22Rv1 (cell line): ENCODE measurements around the gene NOD1.
"Not testable (repeated sequence)": the region's sequence is repeated elsewhere in the genome, so short reads cannot be mapped to it uniquely, and the experiment has no call there.

Experiments used
- H3K27ac ChIP-seq: fragments of 450-650 bp; 2 replicates; pipeline ENCODE4 v1.5.1; 2017
- ZFX ChIP-seq: fragments of 450-650 bp; IDR thresholded peaks from 2 replicates; pipeline ENCODE4 v1.6.1; 2017; ENCODE audit warnings: antibody characterized with exemption, borderline replicate concordance
- TF ChIP-seq, protein P1 (sequence below): fragments of 450-650 bp; IDR thresholded peaks from 2 replicates; pipeline ENCODE4 v1.5.1; 2017; ENCODE audit warnings: mild to moderate bottlenecking

Gene NOD1

DNA sequence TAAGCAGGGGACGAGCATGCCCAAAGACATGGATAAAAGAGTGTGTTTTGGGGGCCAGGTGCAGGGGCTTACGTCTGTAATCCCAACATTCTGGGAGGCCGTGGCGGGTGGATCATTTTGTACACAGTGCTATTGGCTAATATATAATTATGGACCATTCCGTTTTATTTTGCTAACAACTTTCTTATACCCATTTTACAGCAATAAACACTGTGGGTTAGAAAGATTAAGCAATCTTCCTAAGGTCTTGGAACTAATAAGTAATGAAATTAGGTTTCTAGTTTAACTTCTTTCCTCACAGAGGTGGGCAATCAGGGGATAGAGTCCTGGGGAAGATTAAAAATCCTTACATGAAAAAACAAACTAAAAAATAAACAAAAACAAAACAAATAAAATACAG lies 22.7 kb upstream of the NOD1 start:
- no peak for TF ChIP-seq ZFX
- TF ChIP-seq, protein P1, sequence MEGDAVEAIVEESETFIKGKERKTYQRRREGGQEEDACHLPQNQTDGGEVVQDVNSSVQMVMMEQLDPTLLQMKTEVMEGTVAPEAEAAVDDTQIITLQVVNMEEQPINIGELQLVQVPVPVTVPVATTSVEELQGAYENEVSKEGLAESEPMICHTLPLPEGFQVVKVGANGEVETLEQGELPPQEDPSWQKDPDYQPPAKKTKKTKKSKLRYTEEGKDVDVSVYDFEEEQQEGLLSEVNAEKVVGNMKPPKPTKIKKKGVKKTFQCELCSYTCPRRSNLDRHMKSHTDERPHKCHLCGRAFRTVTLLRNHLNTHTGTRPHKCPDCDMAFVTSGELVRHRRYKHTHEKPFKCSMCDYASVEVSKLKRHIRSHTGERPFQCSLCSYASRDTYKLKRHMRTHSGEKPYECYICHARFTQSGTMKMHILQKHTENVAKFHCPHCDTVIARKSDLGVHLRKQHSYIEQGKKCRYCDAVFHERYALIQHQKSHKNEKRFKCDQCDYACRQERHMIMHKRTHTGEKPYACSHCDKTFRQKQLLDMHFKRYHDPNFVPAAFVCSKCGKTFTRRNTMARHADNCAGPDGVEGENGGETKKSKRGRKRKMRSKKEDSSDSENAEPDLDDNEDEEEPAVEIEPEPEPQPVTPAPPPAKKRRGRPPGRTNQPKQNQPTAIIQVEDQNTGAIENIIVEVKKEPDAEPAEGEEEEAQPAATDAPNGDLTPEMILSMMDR = no peak
- no peak overlapping the region for H3K27ac ChIP-seq

DNA sequence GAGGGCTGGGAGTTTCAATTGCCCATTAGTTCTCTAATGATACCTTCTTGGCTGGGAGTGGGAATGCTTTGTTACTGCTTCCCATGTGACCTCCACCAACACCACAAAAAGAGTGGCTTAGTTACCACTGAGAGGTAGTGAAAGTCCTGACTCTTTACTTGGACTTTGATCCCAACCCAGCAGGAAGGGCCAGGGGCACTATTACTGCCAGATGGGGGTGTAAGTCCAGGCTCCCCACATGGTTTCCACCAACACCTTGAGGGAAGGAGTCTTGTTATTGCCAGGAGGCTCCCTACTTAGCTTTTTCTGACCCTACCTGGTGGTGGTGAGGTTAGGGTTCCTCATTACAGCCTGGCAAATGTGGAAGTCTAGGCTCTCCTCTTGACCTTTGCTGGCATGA lies 14.6 kb upstream of the NOD1 start:
- TF ChIP-seq, protein P1 = no peak
- TF ChIP-seq ZFX = no peak
- H3K27ac ChIP-seq = no peak overlapping the region

DNA sequence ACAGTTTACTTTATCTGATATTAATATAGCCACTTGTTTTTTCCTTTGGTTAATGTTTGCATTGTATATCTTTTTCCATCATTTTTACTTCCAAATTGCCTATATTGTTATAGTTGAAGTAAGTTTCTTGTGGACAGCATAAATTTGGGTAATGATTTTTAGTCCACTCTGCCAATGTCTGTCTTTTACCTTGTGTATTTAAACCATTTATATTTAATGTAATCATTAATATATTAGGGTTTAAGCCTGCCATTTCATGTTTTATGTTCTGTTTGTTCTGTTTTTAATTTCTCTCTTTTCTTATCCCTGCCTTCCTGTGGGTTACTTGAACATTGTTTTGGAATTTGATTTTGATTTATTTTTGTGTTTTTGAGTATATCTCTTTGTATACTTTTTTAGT lies 12.8 kb upstream of the NOD1 start:
- TF ChIP-seq ZFX = no peak
- H3K27ac ChIP-seq = no peak overlapping the region

DNA sequence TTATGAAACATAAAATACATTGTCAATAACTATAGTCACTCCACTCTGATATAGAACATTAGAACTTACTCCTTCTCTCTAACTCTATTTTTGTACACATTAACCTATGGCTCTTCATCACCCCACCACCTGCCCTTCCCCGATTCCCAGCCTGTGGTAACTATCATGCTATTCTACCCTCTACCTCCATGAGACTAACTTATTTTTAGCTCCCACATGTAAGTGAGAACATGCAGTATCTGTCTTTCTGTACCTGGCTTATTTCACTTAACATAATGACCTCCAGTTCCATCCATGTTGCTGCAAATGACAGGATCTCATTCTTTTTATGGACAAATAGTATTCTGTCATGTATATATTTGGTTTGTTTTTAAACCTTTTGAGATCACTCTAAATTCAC lies 8.8 kb upstream of the NOD1 start:
- no peak overlapping the region for H3K27ac ChIP-seq
- TF ChIP-seq, protein P1 = no peak
- TF ChIP-seq ZFX = no peak

DNA sequence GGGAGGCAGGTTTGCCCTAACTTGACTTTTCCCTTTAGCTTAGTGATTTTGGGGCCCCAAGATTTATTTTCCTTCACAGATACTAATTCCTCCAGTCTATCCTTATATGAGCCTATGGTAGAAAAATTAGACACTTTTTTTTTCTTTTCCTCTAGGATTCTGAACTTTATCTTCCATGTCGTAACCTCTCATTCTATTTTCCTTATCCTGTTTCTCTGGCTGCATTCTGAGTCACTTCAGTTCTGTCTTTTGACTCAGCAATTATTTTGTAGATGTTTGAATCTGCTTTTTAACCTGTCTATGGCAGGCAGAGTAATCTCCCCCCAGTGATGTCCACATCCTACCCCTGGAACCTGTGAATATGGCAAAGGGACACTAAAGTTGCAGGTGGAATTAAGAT lies 7.1 kb upstream of the NOD1 start:
- TF ChIP-seq, protein P1 = no peak
- TF ChIP-seq ZFX = no peak
- no peak overlapping the region for H3K27ac ChIP-seq

DNA sequence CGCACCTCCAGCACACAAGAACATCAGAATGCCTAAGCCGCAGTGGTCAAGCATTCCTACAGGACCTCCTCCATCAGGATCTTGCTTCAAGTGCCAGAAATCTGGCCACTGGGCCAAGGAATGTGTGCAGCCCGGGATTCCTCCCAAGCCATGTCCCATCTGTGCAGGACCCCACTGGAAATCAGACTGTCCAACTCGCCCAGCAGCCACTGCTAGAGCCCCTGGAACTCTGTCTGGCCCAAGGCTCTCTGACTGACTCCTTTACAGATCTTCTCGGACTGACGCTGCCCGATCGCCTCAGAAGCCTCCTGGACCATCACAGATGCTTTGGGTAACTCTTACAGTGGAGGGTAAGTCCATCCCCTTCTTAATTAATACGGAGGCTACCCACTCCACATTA lies 2.8 kb upstream of the NOD1 start:
- H3K27ac ChIP-seq = not testable (repeated sequence)

DNA sequence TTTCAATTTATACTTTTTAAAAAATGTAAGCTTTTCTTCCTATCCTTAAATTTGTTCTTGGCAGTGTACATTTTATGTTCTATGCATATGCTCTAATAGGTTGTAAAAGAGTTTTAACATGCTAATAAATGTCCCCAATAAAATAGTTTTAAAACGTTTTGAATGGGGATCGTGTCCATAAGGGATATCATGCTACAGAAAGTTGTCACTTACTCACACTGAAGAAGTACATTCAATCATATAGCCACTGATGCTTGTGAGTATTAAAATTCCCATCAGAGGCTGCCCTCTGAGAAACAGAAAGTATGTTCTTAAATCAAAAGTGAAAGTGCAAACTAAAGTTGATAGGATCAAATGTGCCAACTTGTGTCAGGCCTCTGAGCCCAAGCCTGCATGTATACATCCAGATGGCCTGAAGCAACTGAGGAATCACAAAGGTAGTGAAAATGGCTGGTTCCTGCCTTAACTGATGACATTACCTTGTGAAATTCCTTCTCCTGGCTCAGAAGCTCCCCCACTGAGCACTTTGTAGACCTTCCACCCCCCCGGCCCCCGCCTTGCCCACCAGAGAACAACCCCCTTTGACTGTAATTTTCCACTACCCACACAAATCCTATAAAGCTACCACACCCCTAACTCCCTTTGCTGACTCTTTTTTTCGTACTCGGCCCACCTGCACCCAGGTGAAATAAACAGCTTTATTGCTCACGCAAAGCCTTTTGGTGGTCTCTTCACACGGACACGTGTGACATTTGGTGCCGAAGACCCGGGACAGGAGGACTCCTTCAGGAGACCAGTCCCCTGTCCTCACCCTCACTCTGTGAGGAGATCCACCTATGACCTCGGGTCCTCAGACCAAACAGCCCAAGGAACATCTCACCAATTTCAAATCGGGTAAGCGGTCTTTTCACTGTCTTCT lies 877 bp upstream of the NOD1 start:
- H3K27ac ChIP-seq = peak overlapping the region; percentile 54; the same call in 1 of the 2 replicates
- TF ChIP-seq, protein P1 = no peak
- no peak for TF ChIP-seq ZFX

DNA sequence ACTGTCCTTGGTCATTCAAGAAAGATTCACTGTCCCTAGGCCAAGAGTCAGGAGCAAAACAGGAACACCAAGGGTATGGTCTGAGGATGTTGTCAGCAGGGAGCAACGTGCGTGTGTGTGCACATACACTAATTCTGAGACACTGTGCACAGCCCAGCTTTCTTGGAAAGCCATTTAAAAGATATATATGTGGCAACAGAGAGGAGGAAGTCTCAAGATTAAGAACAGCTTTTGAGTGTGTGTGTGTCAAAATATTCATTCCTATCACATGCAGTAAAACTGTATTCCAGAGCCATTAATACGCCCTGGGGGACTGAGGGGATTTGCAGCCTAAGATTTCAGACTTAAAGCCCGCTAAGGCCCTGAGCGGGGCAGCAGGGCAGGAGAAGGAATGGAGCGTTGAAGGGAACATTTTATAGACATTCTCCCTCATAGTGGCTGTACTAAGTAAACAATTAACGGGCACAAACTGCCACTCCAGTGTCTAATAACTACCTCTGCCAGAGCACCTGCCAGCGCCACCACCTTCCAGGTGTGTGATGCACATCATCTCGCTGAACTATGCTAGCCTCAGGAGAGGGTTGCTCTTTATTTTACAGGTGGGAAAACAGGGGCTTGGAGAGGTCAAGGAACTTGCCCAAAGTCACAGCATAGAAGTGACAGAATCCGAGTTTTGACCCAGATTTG lies 2.0 kb downstream of the NOD1 start:
- TF ChIP-seq ZFX = no peak
- TF ChIP-seq, protein P1 = 0 out of 2 replicates have a peak, but pooled peaks have one; percentile 24
- H3K27ac ChIP-seq = no peak overlapping the region
